Ovary (tissue), 9 donors: ENCODE data around the gene TASL. TPM values are rescaled to one million over a fixed set of nuclear protein-coding genes. Genes with fewer than 3 reads are reported as not detected.

ENCODE experiments used
- DNase-seq, 5 donors: peaks; one replicate each; pipeline ENCODE4 v3.0.0-alpha.2; 2019 to 2020
- H3K27ac ChIP-seq, 2 donors: fragments of 200-600 bp; one replicate each; pipeline versions ENCODE4 v1.5.1 to v1.8.0; 2019 to 2022
- H3K27me3 ChIP-seq: fragments of 200-600 bp; one replicate; pipeline ENCODE4 v1.8.0; 2022
- H3K36me3 ChIP-seq: fragments of 200-600 bp; sonication (generic); one replicate; pipeline ENCODE4 v1.5.1; 2019
- H3K4me1 ChIP-seq: one replicate; pipeline ENCODE4 v1.8.1; 2013; ENCODE audit warnings: mild to moderate bottlenecking, moderate library complexity; ENCODE audit not compliant: insufficient read depth
- H3K4me3 ChIP-seq: fragments of 200-600 bp; sonication (generic); one replicate; pipeline ENCODE4 v1.5.1; 2017
- H3K9me3 ChIP-seq, 2 donors: fragments of 200-600 bp in 1 of 2; sonication (generic) in 1 of 2; one replicate each; pipeline versions ENCODE4 v1.5.1 to v1.8.1; 2013 to 2019; ENCODE audit warnings: mild to moderate bottlenecking in 1 of 2, moderate library complexity in 1 of 2
- CTCF ChIP-seq, 3 donors: fragments of 450-650 bp in 2 of 3; fragments of 200-600 bp in 1 of 3; IDR thresholded peaks; one replicate each; pipeline versions ENCODE4 v1.5.1 to v1.8.0; 2016 to 2022; ENCODE audit warnings: antibody characterized with exemption in 3 of 3, mild to moderate bottlenecking in 1 of 3
- EP300 ChIP-seq: sonication (generic); formaldehyde crosslinking; IDR thresholded peaks from one replicate; pipeline ENCODE4 v1.6.1; 2017; ENCODE audit warnings: antibody characterized with exemption
- POLR2A ChIP-seq: fragments of 450-650 bp; IDR thresholded peaks from one replicate; pipeline ENCODE4 v1.6.1; 2017; ENCODE audit warnings: antibody characterized with exemption, mild to moderate bottlenecking, moderate library complexity
- WGBS, 3 donors: extraction: QIAGEN DNeasy Blood & Tissue Kit in 1 of 3; methylation state at CpG; one replicate each; pipeline versions ENCODE4 v1.1.5 to v1.1.7; 2013 to 2017; 5-methylcytosine and 5-hydroxymethylcytosine counted together
- intact Hi-C, 4 donors: fragments of 100-400 bp; cut with DNase I; formaldehyde crosslinking; loops; one replicate each; pipeline versions ENCODE4 v1.11.0 to v1.15.1; 2022 to 2023
- polyA plus RNA-seq, 2 donors: library from polyadenylated mRNA; stranded (reverse); fragments of 200-250 nt in 1 of 2; fragments of 350-450 nt in 1 of 2; fragmentation: Illumina TruSeq in 1 of 2; extraction: RNeasy Lipid Tissue Mini Kit (QIAGEN cat#74804) in 1 of 2; gene quantifications; one replicate each; pipeline ENCODE4 v1.2.3, GENCODE V29; 2013 to 2014
- total RNA-seq, 7 donors: library from RNA; depleted of rRNA in 2 of 7; stranded (reverse); fragments of >200 nt in 2 of 7; fragmentation: NEBNext Ultra II Directional in 3 of 7; extraction: Animal tissue kit (Norgen Biotek cat#: 25700) in 3 of 7; gene quantifications; one replicate each; pipeline versions ENCODE4 v1.1.0 to v1.2.4, GENCODE V29; 2016 to 2023
- donor health status: DM: no; HTN: no; CAD: no; lungs with moderate emphysema.
- donor health status: DM: no; HTN: no; CAD: no.
- donor health status: Bipolar disorder and iron deficiency.
- donor health status: DM: yes; HTN: yes; CAD: no.
- donor health status: DM: no; HTN: no; CAD: no.
- donor health status: DM: yes; HTN: yes; CAD: no.

The TASL gene
- total and polyA plus RNA-seq, 9 donors, result 0.10 to 2.2 (median 0.21) TPM; not detected in 1

- no peak for DNase-seq
- Histone ChIP-seq H3K27me3 (no peaks in the 10 kb centered on the region), H3K36me3 (no peaks in the 10 kb centered on the region), H3K4me1 (no peaks in the 10 kb centered on the region), H3K27ac (no peak overlapping the region), H3K9me3 (no peaks in the 10 kb centered on the region), H3K4me3 (no peak overlapping the region)
- intact Hi-C loops, result no loop called here
- TF ChIP-seq CTCF (IDR thresholded peaks at IDR 0.05) (no peak), POLR2A (no peak), EP300 (no peak)
- whole genome bisulfite sequencing, 3 donors, result 70 to 89% (median 84%) methylated on average over 3 of the region's 3 CpGs
Measured at GRCh38 chrX:30620125-30620524, 42.6 kb upstream of the TASL start.

- no peak for TF ChIP-seq POLR2A
- intact Hi-C loops, result no loop called here
- Histone ChIP-seq H3K27me3 (no peaks in the 10 kb centered on the region), H3K36me3 (no peaks in the 10 kb centered on the region), H3K4me1 (no peaks in the 10 kb centered on the region), H3K27ac (no peak overlapping the region), H3K4me3 (no peak overlapping the region), H3K9me3 (no peaks in the 10 kb centered on the region)
- DNase-seq, result no peak
- 73 to 76% (median 75%) methylated on average over 7 of the region's 7 CpGs for WGBS, 3 donors
Measured at GRCh38 chrX:30618160-30618765, 40.7 kb upstream of the TASL start.

- Histone ChIP-seq H3K9me3 (no peaks in the 10 kb centered on the region), H3K36me3 (no peaks in the 10 kb centered on the region), H3K4me3 (no peak overlapping the region), H3K4me1 (no peaks in the 10 kb centered on the region), H3K27ac (no peak overlapping the region), H3K27me3 (no peaks in the 10 kb centered on the region)
- no peak for TF ChIP-seq EP300
- TF ChIP-seq POLR2A, result no peak
- no peak for TF ChIP-seq CTCF (IDR thresholded peaks at IDR 0.05)
- WGBS, 3 donors, result 57 to 60% (median 58%) methylated on average over 4 of the region's 4 CpGs
- intact Hi-C loops, result no loop called here
- DNase-seq, result no peak
Measured at GRCh38 chrX:30615229-30615628, 37.7 kb upstream of the TASL start.

- Histone ChIP-seq H3K9me3 (no peaks in the 10 kb centered on the region), H3K4me1 (no peaks in the 10 kb centered on the region), H3K36me3 (no peaks in the 10 kb centered on the region), H3K4me3 (no peak overlapping the region), H3K27ac (no peak overlapping the region), H3K27me3 (no peaks in the 10 kb centered on the region)
- WGBS, 3 donors, result 49 to 58% (median 56%) methylated on average over 5 of the region's 5 CpGs
- DNase-seq, result no peak
- TF ChIP-seq EP300, result no peak
- TF ChIP-seq POLR2A, result no peak
- TF ChIP-seq CTCF (IDR thresholded peaks at IDR 0.05), result no peak
- intact Hi-C loops, result no loop called here
Measured at GRCh38 chrX:30613721-30614120, 36.2 kb upstream of the TASL start.

- intact Hi-C loops, result no loop called here
- WGBS, 3 donors, result 85 to 89% (median 89%) methylated on average over 6 of the region's 6 CpGs
- Histone ChIP-seq H3K27me3 (no peaks in the 10 kb centered on the region), H3K4me3 (no peak overlapping the region), H3K27ac (no peak overlapping the region), H3K36me3 (no peaks in the 10 kb centered on the region), H3K4me1 (no peaks in the 10 kb centered on the region), H3K9me3 (no peaks in the 10 kb centered on the region)
- TF ChIP-seq POLR2A (no peak), EP300 (no peak), CTCF (IDR thresholded peaks at IDR 0.05) (no peak)
- DNase-seq, result no peak
Measured at GRCh38 chrX:30612250-30612655, 34.7 kb upstream of the TASL start.
